ENCODE results near the gene NF1. TPM values are rescaled to one million over a fixed set of nuclear protein-coding genes. Genes with fewer than 3 reads are reported as not detected.

NF1 gene
- total and polyA plus RNA-seq, 2 of the 13 experiments (the other 11 are each of a cell fraction or from before 2014, with no cell fraction given): 21.5 to 26.5 TPM

- TF ChIP-seq POLR2G (IDR thresholded peaks at IDR 0.05; ENCODE audit: low read depth, low read length) (no peak), HNF4A (CRISPR knock-in tag; IDR thresholded peaks at IDR 0.05) (peak; percentile 28; the same call in 1 of the 2 replicates), ZNF510 (CRISPR knock-in tag; IDR thresholded peaks at IDR 0.05; ENCODE audit: low read depth) (no peak), ZBTB7A (CRISPR knock-in tag; IDR thresholded peaks at IDR 0.05) (no peak), SIN3A (IDR thresholded peaks at IDR 0.05; ENCODE audit: borderline replicate concordance, low read depth, low read length) (no peak), TFDP2 (CRISPR knock-in tag; IDR thresholded peaks at IDR 0.05) (no peak), ZSCAN30 (CRISPR knock-in tag; IDR thresholded peaks at IDR 0.05) (no peak), FOXK1 (CRISPR knock-in tag; IDR thresholded peaks at IDR 0.05; ENCODE audit: borderline replicate concordance, low read depth) (no peak), PPARG (CRISPR knock-in tag; conservative IDR thresholded peaks at IDR 0.05) (no peak), STAG1 (CRISPR knock-in tag; IDR thresholded peaks at IDR 0.05) (no peak), MTA3 (CRISPR knock-in tag; IDR thresholded peaks at IDR 0.05) (no peak), HDAC1 (CRISPR knock-in tag; IDR thresholded peaks at IDR 0.05) (no peak), NR2F2 (IDR thresholded peaks at IDR 0.05; ENCODE audit: borderline replicate concordance, low read depth) (no peak), PHF8 (CRISPR knock-in tag; IDR thresholded peaks at IDR 0.05) (no peak), MTERF4 (CRISPR knock-in tag; IDR thresholded peaks at IDR 0.05) (no peak), ZC3H4 (CRISPR knock-in tag; IDR thresholded peaks at IDR 0.05; ENCODE audit: borderline replicate concordance) (no peak), ZNF597 (CRISPR knock-in tag; IDR thresholded peaks at IDR 0.05) (no peak), YY1 (IDR thresholded peaks at IDR 0.05; ENCODE audit: insufficient read depth, insufficient replicate concordance, low read depth, low read length) (no peak), MLLT10 (CRISPR knock-in tag; IDR thresholded peaks at IDR 0.05) (no peak), SMAD3 (CRISPR knock-in tag; IDR thresholded peaks at IDR 0.05) (no peak), ZNF644 (CRISPR knock-in tag; IDR thresholded peaks at IDR 0.05; ENCODE audit: low read depth) (no peak), ZNF775 (CRISPR knock-in tag; IDR thresholded peaks at IDR 0.05; ENCODE audit: borderline replicate concordance) (no peak), ZNF17 (CRISPR knock-in tag; IDR thresholded peaks at IDR 0.05) (no peak)
- TF ChIP-seq, protein P1, sequence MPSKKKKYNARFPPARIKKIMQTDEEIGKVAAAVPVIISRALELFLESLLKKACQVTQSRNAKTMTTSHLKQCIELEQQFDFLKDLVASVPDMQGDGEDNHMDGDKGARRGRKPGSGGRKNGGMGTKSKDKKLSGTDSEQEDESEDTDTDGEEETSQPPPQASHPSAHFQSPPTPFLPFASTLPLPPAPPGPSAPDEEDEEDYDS (CRISPR knock-in tag; IDR thresholded peaks at IDR 0.05): no peak
- TF ChIP-seq, protein P2, sequence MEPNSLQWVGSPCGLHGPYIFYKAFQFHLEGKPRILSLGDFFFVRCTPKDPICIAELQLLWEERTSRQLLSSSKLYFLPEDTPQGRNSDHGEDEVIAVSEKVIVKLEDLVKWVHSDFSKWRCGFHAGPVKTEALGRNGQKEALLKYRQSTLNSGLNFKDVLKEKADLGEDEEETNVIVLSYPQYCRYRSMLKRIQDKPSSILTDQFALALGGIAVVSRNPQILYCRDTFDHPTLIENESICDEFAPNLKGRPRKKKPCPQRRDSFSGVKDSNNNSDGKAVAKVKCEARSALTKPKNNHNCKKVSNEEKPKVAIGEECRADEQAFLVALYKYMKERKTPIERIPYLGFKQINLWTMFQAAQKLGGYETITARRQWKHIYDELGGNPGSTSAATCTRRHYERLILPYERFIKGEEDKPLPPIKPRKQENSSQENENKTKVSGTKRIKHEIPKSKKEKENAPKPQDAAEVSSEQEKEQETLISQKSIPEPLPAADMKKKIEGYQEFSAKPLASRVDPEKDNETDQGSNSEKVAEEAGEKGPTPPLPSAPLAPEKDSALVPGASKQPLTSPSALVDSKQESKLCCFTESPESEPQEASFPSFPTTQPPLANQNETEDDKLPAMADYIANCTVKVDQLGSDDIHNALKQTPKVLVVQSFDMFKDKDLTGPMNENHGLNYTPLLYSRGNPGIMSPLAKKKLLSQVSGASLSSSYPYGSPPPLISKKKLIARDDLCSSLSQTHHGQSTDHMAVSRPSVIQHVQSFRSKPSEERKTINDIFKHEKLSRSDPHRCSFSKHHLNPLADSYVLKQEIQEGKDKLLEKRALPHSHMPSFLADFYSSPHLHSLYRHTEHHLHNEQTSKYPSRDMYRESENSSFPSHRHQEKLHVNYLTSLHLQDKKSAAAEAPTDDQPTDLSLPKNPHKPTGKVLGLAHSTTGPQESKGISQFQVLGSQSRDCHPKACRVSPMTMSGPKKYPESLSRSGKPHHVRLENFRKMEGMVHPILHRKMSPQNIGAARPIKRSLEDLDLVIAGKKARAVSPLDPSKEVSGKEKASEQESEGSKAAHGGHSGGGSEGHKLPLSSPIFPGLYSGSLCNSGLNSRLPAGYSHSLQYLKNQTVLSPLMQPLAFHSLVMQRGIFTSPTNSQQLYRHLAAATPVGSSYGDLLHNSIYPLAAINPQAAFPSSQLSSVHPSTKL (CRISPR knock-in tag; IDR thresholded peaks at IDR 0.05): 0 out of 2 replicates have a peak, but pooled peaks have one; percentile 26
Observed at GRCh38 chr17:31052187-31052889, 42.4 kb upstream of the NF1 start (continued).
